Liver (tissue), 3 donors: ENCODE measurements around the gene SLC16A11.

Source experiments
- EGR1 ChIP-seq, 2 donors: IDR thresholded peaks; 2 replicates each; pipeline ENCODE4 v1.6.1; 2016 to 2018; ENCODE audit warnings: antibody characterized with exemption in 2 of 2, low read depth in 2 of 2
- FOXA2 ChIP-seq: IDR thresholded peaks from 2 replicates; pipeline ENCODE4 v1.6.1; 2016; ENCODE audit warnings: antibody characterized with exemption
- GABPA ChIP-seq, 2 donors: IDR thresholded peaks in 1 of 2; conservative IDR thresholded peaks in 1 of 2; 2 replicates each; pipeline ENCODE4 v1.6.1; 2016; ENCODE audit warnings: antibody characterized with exemption in 2 of 2, mild to moderate bottlenecking in 1 of 2, moderate library complexity in 1 of 2
- JUND ChIP-seq, 2 donors: IDR thresholded peaks; 2 replicates each; pipeline ENCODE4 v1.6.1; 2016; ENCODE audit warnings: antibody characterized with exemption in 2 of 2
- MAX ChIP-seq: IDR thresholded peaks from 2 replicates; pipeline ENCODE4 v1.6.1; 2016; ENCODE audit warnings: antibody characterized with exemption
- REST ChIP-seq: IDR thresholded peaks from 2 replicates; pipeline ENCODE4 v1.6.1; 2016; ENCODE audit warnings: antibody characterized with exemption, mild to moderate bottlenecking
- SP1 ChIP-seq: IDR thresholded peaks from 2 replicates; pipeline ENCODE4 v1.6.1; 2018; ENCODE audit warnings: antibody characterized with exemption, mild to moderate bottlenecking
- TAF1 ChIP-seq: conservative IDR thresholded peaks from 2 replicates; pipeline ENCODE4 v1.6.1; 2016; ENCODE audit warnings: antibody characterized with exemption, mild to moderate bottlenecking
- YY1 ChIP-seq: IDR thresholded peaks from 2 replicates; pipeline ENCODE4 v1.6.1; 2016; ENCODE audit warnings: antibody characterized with exemption, mild to moderate bottlenecking
- ZBTB33 ChIP-seq: IDR thresholded peaks from 2 replicates; pipeline ENCODE4 v1.6.1; 2016; ENCODE audit warnings: antibody characterized with exemption
- TF ChIP-seq, protein P1 (sequence below): IDR thresholded peaks from 2 replicates; pipeline ENCODE4 v1.6.1; 2016; ENCODE audit warnings: antibody characterized with exemption
- TF ChIP-seq, protein P2 (sequence below): fragments of 150-350 bp; IDR thresholded peaks from 2 replicates; pipeline ENCODE4 v1.5.1; 2017; ENCODE audit warnings: improper control_type of control experiment, low read depth, low read length; ENCODE audit not compliant: missing input control
- donor health status: healthy.
- donor health status: healthy.

GRCh38 chr17:7011942-7012254 lies 32.0 kb downstream of the SLC16A11 start:
- TF ChIP-seq MAX, result no peak
- TF ChIP-seq REST, result no peak
- TF ChIP-seq, protein P1, sequence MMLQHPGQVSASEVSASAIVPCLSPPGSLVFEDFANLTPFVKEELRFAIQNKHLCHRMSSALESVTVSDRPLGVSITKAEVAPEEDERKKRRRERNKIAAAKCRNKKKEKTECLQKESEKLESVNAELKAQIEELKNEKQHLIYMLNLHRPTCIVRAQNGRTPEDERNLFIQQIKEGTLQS, result no peak
- TF ChIP-seq, protein P2, sequence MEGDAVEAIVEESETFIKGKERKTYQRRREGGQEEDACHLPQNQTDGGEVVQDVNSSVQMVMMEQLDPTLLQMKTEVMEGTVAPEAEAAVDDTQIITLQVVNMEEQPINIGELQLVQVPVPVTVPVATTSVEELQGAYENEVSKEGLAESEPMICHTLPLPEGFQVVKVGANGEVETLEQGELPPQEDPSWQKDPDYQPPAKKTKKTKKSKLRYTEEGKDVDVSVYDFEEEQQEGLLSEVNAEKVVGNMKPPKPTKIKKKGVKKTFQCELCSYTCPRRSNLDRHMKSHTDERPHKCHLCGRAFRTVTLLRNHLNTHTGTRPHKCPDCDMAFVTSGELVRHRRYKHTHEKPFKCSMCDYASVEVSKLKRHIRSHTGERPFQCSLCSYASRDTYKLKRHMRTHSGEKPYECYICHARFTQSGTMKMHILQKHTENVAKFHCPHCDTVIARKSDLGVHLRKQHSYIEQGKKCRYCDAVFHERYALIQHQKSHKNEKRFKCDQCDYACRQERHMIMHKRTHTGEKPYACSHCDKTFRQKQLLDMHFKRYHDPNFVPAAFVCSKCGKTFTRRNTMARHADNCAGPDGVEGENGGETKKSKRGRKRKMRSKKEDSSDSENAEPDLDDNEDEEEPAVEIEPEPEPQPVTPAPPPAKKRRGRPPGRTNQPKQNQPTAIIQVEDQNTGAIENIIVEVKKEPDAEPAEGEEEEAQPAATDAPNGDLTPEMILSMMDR, result no peak
- TF ChIP-seq TAF1, result no peak
- no peak for TF ChIP-seq EGR1 (IDR thresholded peaks at IDR 0.05; ENCODE audit: low read depth in 2 of 2)
- no peak for TF ChIP-seq GABPA (IDR thresholded peaks at IDR 0.05 in 1 of 2, conservative IDR thresholded peaks at IDR 0.05 in 1 of 2)
- no peak for TF ChIP-seq YY1
- TF ChIP-seq FOXA2, result no peak
- no peak for TF ChIP-seq SP1
- TF ChIP-seq JUND (IDR thresholded peaks at IDR 0.05), result no peak
- no peak for TF ChIP-seq ZBTB33
